Right renal cortex interstitium (tissue), 3 donors: Measurements from ENCODE around the gene MRPS5. TPM values are rescaled to one million over a fixed set of nuclear protein-coding genes. Genes with fewer than 3 reads are reported as not detected.
"Not testable (repeated sequence)": the region's sequence is repeated elsewhere in the genome, so short reads cannot be mapped to it uniquely, and the experiment has no call there.

ENCODE experiments used
- DNase-seq, 3 donors: peaks; one replicate each; pipeline ENCODE4 v3.0.0-alpha.2; 2013; ENCODE audit warnings: low read depth in 3 of 3, low spot score in 2 of 3
- polyA plus RNA-seq, 3 donors: library from polyadenylated mRNA; unstranded; fragments of 120-200 nt; gene quantifications; one replicate each; pipeline ENCODE4 v1.2.1, GENCODE V29; 2013; ENCODE audit not compliant: insufficient read length in 3 of 3

Gene MRPS5
- polyA plus RNA-seq = 10 to 100 TPM; 67.2 to 69.8 (median 67.5) TPM

- peak; percentile 45 to 70 (median 57) for DNase-seq
These were observed at the start of gene MRPS5 for GRCh38 chr2:95121407-95122196. Gene MRPS5, minus strand, starts transcription at chr2:95121808. Its CDS starts 17 bp downstream, at chr2:95121791.

GRCh38 chr2:95166065-95166763 lies 44.6 kb upstream of the MRPS5 start:
- DNase-seq = no peak

GRCh38 chr2:95165371-95166064 lies 43.9 kb upstream of the MRPS5 start, which contains the start of gene ZNF2:
Gene ZNF2, plus strand, starts transcription at chr2:95165809. Its CDS starts 10,418 bp downstream, at chr2:95176227.
- peak; percentile 96 to 99 (median 97) for DNase-seq

- no peak for DNase-seq
These were observed 43.4 kb upstream of the MRPS5 start for GRCh38 chr2:95165030-95165370.

GRCh38 chr2:95159690-95160449 lies 38.3 kb upstream of the MRPS5 start, which contains the start of gene ZNF514:
Gene ZNF514, minus strand, starts transcription at chr2:95159848. Its CDS starts 6,595 bp downstream, at chr2:95153253.
- DNase-seq = peak in 1 of 3 donors; percentile 57

GRCh38 chr2:95158891-95159619 lies 37.4 kb upstream of the MRPS5 start:
- DNase-seq = peak in 1 of 3 donors; percentile 23

GRCh38 chr2:95158441-95158840 lies 36.8 kb upstream of the MRPS5 start:
- no peak for DNase-seq

- DNase-seq = no peak
These were observed 27.9 kb upstream of the MRPS5 start for GRCh38 chr2:95149397-95149984.

GRCh38 chr2:95143838-95144237 lies 22.2 kb upstream of the MRPS5 start:
- no peak for DNase-seq

- no peak for DNase-seq
These were observed 17.1 kb upstream of the MRPS5 start for GRCh38 chr2:95138702-95139101.

GRCh38 chr2:95122197-95122551 lies 566 bp upstream of the MRPS5 start:
- no peak for DNase-seq

- peak in 1 of 3 donors; percentile 5 for DNase-seq
These were observed 558 bp downstream of the MRPS5 start for GRCh38 chr2:95121093-95121406.

- DNase-seq = peak in 2 of 3 donors; percentile 39 to 54
These were observed 6.2 kb downstream of the MRPS5 start for GRCh38 chr2:95115418-95115817.

- no peak for DNase-seq
These were observed 8.1 kb downstream of the MRPS5 start for GRCh38 chr2:95113464-95113863.

- DNase-seq = no peak
These were observed 11.2 kb downstream of the MRPS5 start for GRCh38 chr2:95110395-95110794.

GRCh38 chr2:95109260-95109659 lies 12.3 kb downstream of the MRPS5 start:
- no peak for DNase-seq

GRCh38 chr2:95106081-95106480 lies 15.5 kb downstream of the MRPS5 start:
- DNase-seq = no peak

GRCh38 chr2:95104606-95105005 lies 17.0 kb downstream of the MRPS5 start:
- DNase-seq = no peak

- DNase-seq = no peak
These were observed 21.7 kb downstream of the MRPS5 start for GRCh38 chr2:95099910-95100309.

GRCh38 chr2:95098273-95098672 lies 23.3 kb downstream of the MRPS5 start:
- DNase-seq = not testable (repeated sequence)
